HepG2 (cell line): ENCODE measurements around the gene NR4A2. TPM values are rescaled to one million over a fixed set of nuclear protein-coding genes. Genes with fewer than 3 reads are reported as not detected.

Experiments used
- EP300 ChIP-seq, 3 experiments: sonication (generic) in 1 of 3; formaldehyde crosslinking in 1 of 3; IDR thresholded peaks; 2 replicates each; pipeline versions ENCODE4 v1.5.1 to v1.6.1; 2011 to 2020; ENCODE audit warnings: low read depth in 2 of 3, low read length in 2 of 3, borderline replicate concordance in 1 of 3, improper control_type of control experiment in 1 of 3, mild to moderate bottlenecking in 1 of 3, missing genetic modification reagents in 1 of 3, moderate library complexity in 1 of 3
- ERF ChIP-seq: IDR thresholded peaks from 2 replicates; pipeline ENCODE4 v1.6.1; 2018; ENCODE audit warnings: missing biosample characterization, missing genetic modification reagents
- FOXP1 ChIP-seq, 2 experiments: fragments of 450-650 bp in 1 of 2; IDR thresholded peaks; 2 replicates each; pipeline ENCODE4 v1.6.1; 2017 to 2018; ENCODE audit warnings: antibody characterized with exemption in 1 of 2
- HNRNPL ChIP-seq: fragments of 200-400 bp; formaldehyde crosslinking; IDR thresholded peaks from 2 replicates; pipeline ENCODE4 v1.6.1; 2017; ENCODE audit warnings: mild to moderate bottlenecking, low read depth, low read length
- POLR2AphosphoS2 ChIP-seq: IDR thresholded peaks from 2 replicates; pipeline ENCODE4 v1.6.1; 2011; ENCODE audit warnings: low read depth, low read length, improper control_type of control experiment
- RXRA ChIP-seq: sonication (generic); formaldehyde crosslinking; IDR thresholded peaks from 2 replicates; pipeline ENCODE4 v1.5.1; 2020; ENCODE audit warnings: missing genetic modification reagents
- SALL1 ChIP-seq: sonication (generic); formaldehyde crosslinking; IDR thresholded peaks from 2 replicates; pipeline ENCODE4 v1.8.0; 2022; ENCODE audit warnings: mild to moderate bottlenecking, missing genetic modification reagents
- SOX13 ChIP-seq, 3 experiments: fragments of 450-650 bp in 1 of 3; sonication (generic) in 1 of 3; formaldehyde crosslinking in 1 of 3; IDR thresholded peaks in 2 of 3; conservative IDR thresholded peaks in 1 of 3; 2 replicates each; pipeline versions ENCODE4 v1.5.0 to v1.6.1; 2016 to 2020; ENCODE audit warnings: antibody characterized with exemption in 1 of 3, mild to moderate bottlenecking in 1 of 3, missing compliant biosample characterization in 1 of 3, missing genetic modification reagents in 1 of 3, moderate library complexity in 1 of 3
- TARDBP ChIP-seq: sonication (generic); formaldehyde crosslinking; IDR thresholded peaks from 2 replicates; pipeline ENCODE4 v1.8.0; 2022; ENCODE audit warnings: mild to moderate bottlenecking, missing genetic modification reagents
- TRIM24 ChIP-seq: sonication (generic); formaldehyde crosslinking; IDR thresholded peaks from 2 replicates; pipeline ENCODE4 v1.8.0; 2022; ENCODE audit warnings: mild to moderate bottlenecking, missing genetic modification reagents
- ZBTB38 ChIP-seq: sonication (generic); formaldehyde crosslinking; IDR thresholded peaks from 2 replicates; pipeline ENCODE4 v1.5.1; 2020; ENCODE audit warnings: mild to moderate bottlenecking, missing genetic modification reagents
- ZNF121 ChIP-seq: sonication (generic); formaldehyde crosslinking; IDR thresholded peaks from 2 replicates; pipeline ENCODE4 v1.5.0; 2020; ENCODE audit warnings: mild to moderate bottlenecking, missing genetic modification reagents
- ZNF235 ChIP-seq: sonication (generic); formaldehyde crosslinking; IDR thresholded peaks from 2 replicates; pipeline ENCODE4 v1.8.1; 2023; ENCODE audit warnings: mild to moderate bottlenecking, missing genetic modification reagents, borderline replicate concordance
- ZNF331 ChIP-seq: sonication (generic); formaldehyde crosslinking; IDR thresholded peaks from 2 replicates; pipeline ENCODE4 v1.4.0; 2020; ENCODE audit warnings: missing genetic modification reagents
- ZNF547 ChIP-seq: sonication (generic); formaldehyde crosslinking; IDR thresholded peaks from 2 replicates; pipeline ENCODE4 v1.5.1; 2020; ENCODE audit warnings: mild to moderate bottlenecking, missing genetic modification reagents
- ZNF709 ChIP-seq: sonication (generic); formaldehyde crosslinking; IDR thresholded peaks from 2 replicates; pipeline ENCODE4 v1.5.0; 2020; ENCODE audit warnings: mild to moderate bottlenecking, missing genetic modification reagents
- ZNF790 ChIP-seq: sonication (generic); formaldehyde crosslinking; IDR thresholded peaks from 2 replicates; pipeline ENCODE4 v1.8.0; 2022; ENCODE audit warnings: missing genetic modification reagents, mild to moderate bottlenecking, borderline replicate concordance
- polyA plus RNA-seq, 8 experiments: library from polyadenylated mRNA; depleted of rRNA in 3 of 8; stranded (reverse) in 7 of 8; unstranded in 1 of 8; fragments of >200 nt; fragmentation: Illumina TruSeq in 4 of 8; extraction: Trizol in 4 of 8; gene quantifications; 2 replicates each; pipeline versions ENCODE4 v1.2.1 to v1.2.3, GENCODE V29; 2011 to 2016; ENCODE audit warnings: low read depth in 4 of 8, missing spikeins in 1 of 8, mixed read lengths in 1 of 8; ENCODE audit not compliant: insufficient read depth in 1 of 8
- total RNA-seq, 5 experiments: library from RNA; depleted of rRNA; stranded (reverse); fragments of >200 nt; fragmentation: Illumina TruSeq; extraction: Trizol; gene quantifications; 2 replicates each; pipeline ENCODE4 v1.2.3, GENCODE V29; 2016; ENCODE audit warnings: low read depth in 1 of 5
- TF ChIP-seq, protein P1 (sequence below): IDR thresholded peaks from 2 replicates; pipeline ENCODE4 v1.6.1; 2016; ENCODE audit warnings: low read depth, missing genetic modification reagents, missing compliant biosample characterization

Gene NR4A2
- total and polyA plus RNA-seq, 2 of the 13 experiments (the other 11 are each of a cell fraction or from before 2014, with no cell fraction given) = not detected

DNA sequence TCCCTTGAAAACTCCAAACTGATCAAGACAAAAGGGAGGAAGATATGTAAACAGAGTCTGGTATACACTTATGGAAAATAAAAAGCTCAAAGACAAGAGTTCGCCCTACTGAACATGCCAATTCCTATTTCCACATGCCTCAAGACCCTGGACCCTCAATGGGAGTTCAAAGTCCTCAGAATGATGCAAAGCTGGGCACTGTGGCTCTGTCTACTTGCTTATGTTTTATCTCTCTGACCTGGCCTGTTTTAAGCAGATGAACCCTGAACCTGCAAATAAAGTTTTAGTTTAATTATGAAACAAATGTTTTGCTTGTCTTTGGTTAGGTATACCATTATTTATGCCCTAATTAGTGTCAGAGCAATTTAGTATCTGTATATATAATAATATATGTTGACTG is 22.6 kb downstream of the NR4A2 start (continued):
- TF ChIP-seq ZNF331 (CRISPR knock-in tag) (no peak), SALL1 (CRISPR knock-in tag) (peak; percentile 15; the same call in 1 of the 2 replicates), TRIM24 (CRISPR knock-in tag) (no peak), RXRA (no peak), ZNF547 (CRISPR knock-in tag) (no peak), TARDBP (no peak), FOXP1 (IDR thresholded peaks at IDR 0.05) (no peak), FOXP1 (CRISPR knock-in tag; IDR thresholded peaks at IDR 0.05) (no peak), POLR2AphosphoS2 (no peak), ZNF121 (CRISPR knock-in tag) (peak; percentile 54; the same call in 1 of the 2 replicates), ZBTB38 (CRISPR knock-in tag) (no peak), ZNF235 (CRISPR knock-in tag) (no peak), SOX13 (IDR thresholded peaks at IDR 0.05) (no peak), SOX13 (CRISPR knock-in tag; conservative IDR thresholded peaks at IDR 0.05 in 1 of 2, IDR thresholded peaks at IDR 0.05 in 1 of 2) (0 out of 4 replicates have a peak, but pooled peaks of 1 of the 2 experiments have one; percentile 20), ZNF709 (CRISPR knock-in tag) (no peak), HNRNPL (no peak), ZNF790 (CRISPR knock-in tag) (no peak), ERF (CRISPR knock-in tag) (no peak), EP300 (IDR thresholded peaks at IDR 0.05; ENCODE audit: low read depth in 2 of 2, low read length in 2 of 2) (peak in 1 of 2 experiments; percentile 45; a peak in 1 of 4 replicates), EP300 (CRISPR knock-in tag; IDR thresholded peaks at IDR 0.05; ENCODE audit: borderline replicate concordance) (no peak)
- TF ChIP-seq, protein P1, sequence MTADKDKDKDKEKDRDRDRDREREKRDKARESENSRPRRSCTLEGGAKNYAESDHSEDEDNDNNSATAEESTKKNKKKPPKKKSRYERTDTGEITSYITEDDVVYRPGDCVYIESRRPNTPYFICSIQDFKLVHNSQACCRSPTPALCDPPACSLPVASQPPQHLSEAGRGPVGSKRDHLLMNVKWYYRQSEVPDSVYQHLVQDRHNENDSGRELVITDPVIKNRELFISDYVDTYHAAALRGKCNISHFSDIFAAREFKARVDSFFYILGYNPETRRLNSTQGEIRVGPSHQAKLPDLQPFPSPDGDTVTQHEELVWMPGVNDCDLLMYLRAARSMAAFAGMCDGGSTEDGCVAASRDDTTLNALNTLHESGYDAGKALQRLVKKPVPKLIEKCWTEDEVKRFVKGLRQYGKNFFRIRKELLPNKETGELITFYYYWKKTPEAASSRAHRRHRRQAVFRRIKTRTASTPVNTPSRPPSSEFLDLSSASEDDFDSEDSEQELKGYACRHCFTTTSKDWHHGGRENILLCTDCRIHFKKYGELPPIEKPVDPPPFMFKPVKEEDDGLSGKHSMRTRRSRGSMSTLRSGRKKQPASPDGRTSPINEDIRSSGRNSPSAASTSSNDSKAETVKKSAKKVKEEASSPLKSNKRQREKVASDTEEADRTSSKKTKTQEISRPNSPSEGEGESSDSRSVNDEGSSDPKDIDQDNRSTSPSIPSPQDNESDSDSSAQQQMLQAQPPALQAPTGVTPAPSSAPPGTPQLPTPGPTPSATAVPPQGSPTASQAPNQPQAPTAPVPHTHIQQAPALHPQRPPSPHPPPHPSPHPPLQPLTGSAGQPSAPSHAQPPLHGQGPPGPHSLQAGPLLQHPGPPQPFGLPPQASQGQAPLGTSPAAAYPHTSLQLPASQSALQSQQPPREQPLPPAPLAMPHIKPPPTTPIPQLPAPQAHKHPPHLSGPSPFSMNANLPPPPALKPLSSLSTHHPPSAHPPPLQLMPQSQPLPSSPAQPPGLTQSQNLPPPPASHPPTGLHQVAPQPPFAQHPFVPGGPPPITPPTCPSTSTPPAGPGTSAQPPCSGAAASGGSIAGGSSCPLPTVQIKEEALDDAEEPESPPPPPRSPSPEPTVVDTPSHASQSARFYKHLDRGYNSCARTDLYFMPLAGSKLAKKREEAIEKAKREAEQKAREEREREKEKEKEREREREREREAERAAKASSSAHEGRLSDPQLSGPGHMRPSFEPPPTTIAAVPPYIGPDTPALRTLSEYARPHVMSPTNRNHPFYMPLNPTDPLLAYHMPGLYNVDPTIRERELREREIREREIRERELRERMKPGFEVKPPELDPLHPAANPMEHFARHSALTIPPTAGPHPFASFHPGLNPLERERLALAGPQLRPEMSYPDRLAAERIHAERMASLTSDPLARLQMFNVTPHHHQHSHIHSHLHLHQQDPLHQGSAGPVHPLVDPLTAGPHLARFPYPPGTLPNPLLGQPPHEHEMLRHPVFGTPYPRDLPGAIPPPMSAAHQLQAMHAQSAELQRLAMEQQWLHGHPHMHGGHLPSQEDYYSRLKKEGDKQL (CRISPR knock-in tag) = no peak
